Astrocyte (in vitro differentiated cells and primary cell): ENCODE results near the gene APOOL. TPM values are rescaled to one million over a fixed set of nuclear protein-coding genes. Genes with fewer than 3 reads are reported as not detected.
A peak's percentile ranks its signal among the peaks of the same experiment; 100 is the strongest.

ENCODE experiments used
- DNase-seq: peaks from one replicate; pipeline ENCODE4 v3.0.0-alpha.2; 2010; ENCODE audit warnings: low read depth
- FAIRE-seq: peaks from 2 replicates; lab custom pipeline; 2011; peaks lifted over from hg19 to GRCh38; lab: Jason Lieb, UNC
- H2AFZ ChIP-seq: 2 replicates; pipeline ENCODE4 v1.6.0; 2012; ENCODE audit warnings: low read depth, low read length, inconsistent platforms
- H3K27ac ChIP-seq: 2 replicates; pipeline ENCODE4 v1.5.1; 2011; ENCODE audit warnings: low read depth, low read length, inconsistent platforms
- H3K27me3 ChIP-seq: 2 replicates; pipeline ENCODE4 v1.6.0; 2011; ENCODE audit warnings: low read length, inconsistent platforms; ENCODE audit not compliant: insufficient read depth
- H3K36me3 ChIP-seq: 2 replicates; pipeline ENCODE4 v1.5.1; 2011; ENCODE audit warnings: low read length, inconsistent platforms; ENCODE audit not compliant: insufficient read depth
- H3K4me1 ChIP-seq: 2 replicates; pipeline ENCODE4 v1.5.1; 2011; ENCODE audit warnings: low read length, inconsistent platforms; ENCODE audit not compliant: insufficient read depth
- H3K4me2 ChIP-seq: 2 replicates; pipeline ENCODE4 v1.6.0; 2012; ENCODE audit warnings: low read length, inconsistent platforms
- H3K4me3 ChIP-seq: 2 replicates; pipeline ENCODE4 v1.5.1; 2011; ENCODE audit warnings: low read depth, mild to moderate bottlenecking, low read length, inconsistent platforms; ENCODE audit not compliant: insufficient read depth
- H3K79me2 ChIP-seq: 2 replicates; pipeline ENCODE4 v1.6.0; 2012; ENCODE audit warnings: mild to moderate bottlenecking, low read length, inconsistent platforms; ENCODE audit not compliant: insufficient read depth
- H3K9ac ChIP-seq: 2 replicates; pipeline ENCODE4 v1.6.0; 2012; ENCODE audit warnings: mild to moderate bottlenecking, low read length, inconsistent platforms
- H3K9me3 ChIP-seq: 2 replicates; pipeline ENCODE4 v1.5.1; 2012; ENCODE audit warnings: low read depth, mild to moderate bottlenecking, low read length, inconsistent platforms; ENCODE audit not compliant: insufficient read depth
- H4K20me1 ChIP-seq: 2 replicates; pipeline ENCODE4 v1.6.0; 2012; ENCODE audit warnings: low read length, inconsistent platforms; ENCODE audit not compliant: insufficient read depth
- H3K27ac Mint-ChIP-seq: one replicate; pipeline ENCODE4 v1.8.0; 2021; ENCODE audit warnings: mild to moderate bottlenecking, mixed read lengths; ENCODE audit not compliant: unreplicated experiment
- H3K27me3 Mint-ChIP-seq: one replicate; pipeline ENCODE4 v1.8.0; 2021; ENCODE audit warnings: low read depth, mixed read lengths; ENCODE audit not compliant: unreplicated experiment
- H3K36me3 Mint-ChIP-seq: one replicate; pipeline ENCODE4 v1.8.0; 2021; ENCODE audit warnings: low read depth, mixed read lengths; ENCODE audit not compliant: unreplicated experiment
- H3K4me1 Mint-ChIP-seq: one replicate; pipeline ENCODE4 v1.8.0; 2021; ENCODE audit warnings: low read depth, mixed read lengths; ENCODE audit not compliant: unreplicated experiment
- H3K4me3 Mint-ChIP-seq: one replicate; pipeline ENCODE4 v1.8.0; 2021; ENCODE audit warnings: mild to moderate bottlenecking, moderate library complexity, mixed read lengths; ENCODE audit not compliant: unreplicated experiment
- H3K9me3 Mint-ChIP-seq: one replicate; pipeline ENCODE4 v1.8.0; 2021; ENCODE audit warnings: mild to moderate bottlenecking, mixed read lengths; ENCODE audit not compliant: unreplicated experiment
- EZH2 ChIP-seq: IDR thresholded peaks from 2 replicates; pipeline ENCODE4 v1.6.1; 2012; ENCODE audit warnings: mild to moderate bottlenecking, low read length, inconsistent platforms; ENCODE audit not compliant: insufficient read depth
- total RNA-seq: library from RNA; stranded (reverse); gene quantifications from 2 replicates; pipeline ENCODE4 v1.2.1, GENCODE V29; 2021
- TF ChIP-seq, protein P1 (sequence below): IDR thresholded peaks from 2 replicates; pipeline ENCODE4 v1.5.1; 2011; ENCODE audit warnings: low read depth, mild to moderate bottlenecking, inconsistent platforms, low read length, moderate library complexity; ENCODE audit not compliant: insufficient read depth

The APOOL gene
- total RNA-seq, 1 donor from 2014 or later = 18.2 TPM

- peaks cover 12% of the 10 kb centered on the region for H4K20me1 ChIP-seq
- TF ChIP-seq EZH2 = no peak
- TF ChIP-seq, protein P1, sequence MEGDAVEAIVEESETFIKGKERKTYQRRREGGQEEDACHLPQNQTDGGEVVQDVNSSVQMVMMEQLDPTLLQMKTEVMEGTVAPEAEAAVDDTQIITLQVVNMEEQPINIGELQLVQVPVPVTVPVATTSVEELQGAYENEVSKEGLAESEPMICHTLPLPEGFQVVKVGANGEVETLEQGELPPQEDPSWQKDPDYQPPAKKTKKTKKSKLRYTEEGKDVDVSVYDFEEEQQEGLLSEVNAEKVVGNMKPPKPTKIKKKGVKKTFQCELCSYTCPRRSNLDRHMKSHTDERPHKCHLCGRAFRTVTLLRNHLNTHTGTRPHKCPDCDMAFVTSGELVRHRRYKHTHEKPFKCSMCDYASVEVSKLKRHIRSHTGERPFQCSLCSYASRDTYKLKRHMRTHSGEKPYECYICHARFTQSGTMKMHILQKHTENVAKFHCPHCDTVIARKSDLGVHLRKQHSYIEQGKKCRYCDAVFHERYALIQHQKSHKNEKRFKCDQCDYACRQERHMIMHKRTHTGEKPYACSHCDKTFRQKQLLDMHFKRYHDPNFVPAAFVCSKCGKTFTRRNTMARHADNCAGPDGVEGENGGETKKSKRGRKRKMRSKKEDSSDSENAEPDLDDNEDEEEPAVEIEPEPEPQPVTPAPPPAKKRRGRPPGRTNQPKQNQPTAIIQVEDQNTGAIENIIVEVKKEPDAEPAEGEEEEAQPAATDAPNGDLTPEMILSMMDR = no peak
These were observed 14.0 kb downstream of the APOOL start for GRCh38 chrX:85017721-85018120.

DNA sequence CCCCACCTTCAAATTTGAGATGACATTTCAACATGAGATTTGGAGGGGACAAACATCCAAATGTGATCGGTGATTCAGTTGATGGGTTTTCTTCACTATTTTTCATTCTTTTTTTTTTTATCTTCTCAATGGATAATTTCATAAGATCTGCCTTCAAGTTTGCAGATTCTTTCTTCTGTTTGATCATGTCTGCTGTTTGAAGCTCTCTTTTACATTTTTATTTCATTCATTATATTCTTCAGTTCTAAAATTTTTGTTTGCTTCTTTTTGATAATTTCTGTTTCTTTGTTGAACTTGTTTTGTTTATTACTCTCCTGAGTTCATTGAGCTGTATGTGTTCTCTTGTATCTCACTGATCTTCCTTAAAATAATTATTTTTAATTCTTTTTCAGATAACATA, 14.8 kb downstream of the APOOL start:
- Histone ChIP-seq H3K79me2 (peaks cover 31% of the 10 kb centered on the region), H3K4me1 (no peaks in the 10 kb centered on the region), H3K27me3 (no peaks in the 10 kb centered on the region), H4K20me1 (peaks cover 12% of the 10 kb centered on the region), H3K36me3 (no peaks in the 10 kb centered on the region), H3K4me2 (no peak overlapping the region), H3K9ac (no peak overlapping the region), H2AFZ (no peak overlapping the region), H3K4me3 (no peak overlapping the region), H3K9me3 (no peaks in the 10 kb centered on the region), H3K27ac (no peak overlapping the region)
- FAIRE-seq = peak; percentile 5
- H3K4me3 Mint-ChIP-seq = no peak overlapping the region
- H3K27me3 Mint-ChIP-seq = no peaks in the 10 kb centered on the region
- no peak overlapping the region for H3K27ac Mint-ChIP-seq
- TF ChIP-seq, protein P1 = no peak
- no peak for TF ChIP-seq EZH2
- no peak for DNase-seq
- peaks cover 6% of the 10 kb centered on the region for H3K36me3 Mint-ChIP-seq
- no peaks in the 10 kb centered on the region for H3K9me3 Mint-ChIP-seq
- H3K4me1 Mint-ChIP-seq = peaks cover 20% of the 10 kb centered on the region

More at GRCh38 chrX:85017721-85018120, 14.0 kb downstream of the APOOL start:
- no peaks in the 10 kb centered on the region for H3K27me3 Mint-ChIP-seq
- peaks cover 20% of the 10 kb centered on the region for H3K4me1 Mint-ChIP-seq
- DNase-seq (peak; percentile 68), FAIRE-seq (peak; percentile 89)
- peak overlapping the region; percentile 26 for H3K27ac Mint-ChIP-seq
- H3K36me3 Mint-ChIP-seq = peaks cover 6% of the 10 kb centered on the region
- Histone ChIP-seq H3K4me1 (no peaks in the 10 kb centered on the region), H2AFZ (no peak overlapping the region), H3K36me3 (no peaks in the 10 kb centered on the region), H3K4me2 (no peak overlapping the region), H3K27me3 (no peaks in the 10 kb centered on the region), H3K9me3 (no peaks in the 10 kb centered on the region), H3K4me3 (no peak overlapping the region), H3K27ac (no peak overlapping the region), H3K9ac (no peak overlapping the region), H3K79me2 (peaks cover 35% of the 10 kb centered on the region)
- no peaks in the 10 kb centered on the region for H3K9me3 Mint-ChIP-seq
- no peak overlapping the region for H3K4me3 Mint-ChIP-seq

DNA sequence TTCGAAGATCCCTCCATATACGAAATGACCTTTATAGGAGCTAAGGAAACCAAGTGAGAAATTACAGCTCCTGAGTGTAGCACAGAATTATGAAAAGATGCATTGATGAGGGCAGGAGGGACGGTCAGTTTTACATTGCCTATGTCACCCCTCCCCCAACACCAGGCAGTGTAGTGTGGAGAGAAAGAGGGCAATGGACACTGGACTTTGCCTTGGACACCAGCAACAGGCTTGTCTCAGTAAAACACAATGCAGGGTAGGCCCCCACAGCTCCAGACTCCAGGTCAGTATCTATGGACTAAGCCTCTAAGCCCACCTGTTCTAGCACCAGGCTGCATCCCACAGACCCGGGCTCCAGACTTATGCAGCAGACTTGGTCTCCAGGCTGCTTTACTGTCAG, 16.5 kb downstream of the APOOL start:
- FAIRE-seq (no peak), DNase-seq (no peak)
- H3K4me1 Mint-ChIP-seq = peaks cover 20% of the 10 kb centered on the region
- Histone ChIP-seq H3K27me3 (no peaks in the 10 kb centered on the region), H3K9me3 (no peaks in the 10 kb centered on the region), H3K4me2 (no peak overlapping the region), H3K4me1 (no peaks in the 10 kb centered on the region), H3K36me3 (no peaks in the 10 kb centered on the region), H4K20me1 (peaks cover 9% of the 10 kb centered on the region), H3K27ac (no peak overlapping the region), H3K9ac (no peak overlapping the region), H3K79me2 (peaks cover 31% of the 10 kb centered on the region), H3K4me3 (no peak overlapping the region), H2AFZ (no peak overlapping the region)
- H3K36me3 Mint-ChIP-seq = peaks cover 6% of the 10 kb centered on the region
- no peak for TF ChIP-seq EZH2
- TF ChIP-seq, protein P1 = no peak
- no peak overlapping the region for H3K4me3 Mint-ChIP-seq
- H3K27me3 Mint-ChIP-seq = no peaks in the 10 kb centered on the region
- no peak overlapping the region for H3K27ac Mint-ChIP-seq
- no peaks in the 10 kb centered on the region for H3K9me3 Mint-ChIP-seq
